ENCODE data around the gene B4GALT2. TPM values are rescaled to one million over a fixed set of nuclear protein-coding genes. Genes with fewer than 3 reads are reported as not detected.

B4GALT2 gene
- total RNA-seq, 1 donor from 2014 or later = 93.2 TPM

- Histone ChIP-seq H3K4me3 (peak overlapping the region; percentile 81 to 85), H3K4me1 (peaks cover 13 to 26% of the 10 kb centered on the region in 2 donors), H3K9me3 (no peaks in the 10 kb centered on the region), H3K27ac (peak overlapping the region in 1 of 2 donors; percentile 89), H3K36me3 (peaks cover 0 to 10% of the 10 kb centered on the region in 2 donors), H3K27me3 (no peaks in the 10 kb centered on the region)
- DNase-seq (ENCODE audit: low spot score in 2 of 2) = no peak
- no peak for TF ChIP-seq CTCF (IDR thresholded peaks at IDR 0.05)
- intact Hi-C loops (cut with DNase I) = loop anchor here (2.0 to 5.0 kb wide), 2 partner anchors 44 to 83 kb away; partner anchors contain the start of genes CCDC24 and SLC6A9
Measured at GRCh38 chr1:43947874-43948437, 31.1 kb upstream of the B4GALT2 start.

- intact Hi-C loops (cut with DNase I) = loop anchor here (5.0 kb wide), 1 partner anchor 43 kb away; the partner anchor contains the start of gene CCDC24
- Histone ChIP-seq H3K4me3 (no peak overlapping the region), H3K27ac (no peak overlapping the region), H3K27me3 (no peaks in the 10 kb centered on the region), H3K9me3 (no peaks in the 10 kb centered on the region), H3K4me1 (peaks cover 13 to 26% of the 10 kb centered on the region in 2 donors), H3K36me3 (peaks cover 0 to 10% of the 10 kb centered on the region in 2 donors)
- TF ChIP-seq CTCF (IDR thresholded peaks at IDR 0.05) = no peak
- no peak for DNase-seq (ENCODE audit: low spot score in 2 of 2)
Measured at GRCh38 chr1:43949678-43950077, 29.3 kb upstream of the B4GALT2 start.

GRCh38 chr1:43951021-43951985 lies 27.7 kb upstream of the B4GALT2 start:
- intact Hi-C loops (cut with DNase I) = no loop called here
- no peak overlapping the region for H3K4me3 ChIP-seq
- no peak for TF ChIP-seq CTCF (IDR thresholded peaks at IDR 0.05)
- no peaks in the 10 kb centered on the region for H3K27me3 ChIP-seq
- H3K36me3 ChIP-seq = peaks cover 3 to 13% of the 10 kb centered on the region in 2 donors
- DNase-seq (ENCODE audit: low spot score in 2 of 2) = no peak
- no peaks in the 10 kb centered on the region for H3K9me3 ChIP-seq
- H3K4me1 ChIP-seq = peaks cover 13 to 14% of the 10 kb centered on the region in 2 donors
- no peak overlapping the region for H3K27ac ChIP-seq

- Histone ChIP-seq H3K27ac (no peak overlapping the region), H3K27me3 (no peaks in the 10 kb centered on the region), H3K4me1 (peaks cover 7 to 9% of the 10 kb centered on the region in 2 donors), H3K36me3 (peaks cover 18 to 28% of the 10 kb centered on the region in 2 donors), H3K9me3 (no peaks in the 10 kb centered on the region), H3K4me3 (no peak overlapping the region)
- intact Hi-C loops (cut with DNase I) = no loop called here
- DNase-seq (ENCODE audit: low spot score in 2 of 2) = no peak
- no peak for TF ChIP-seq CTCF (IDR thresholded peaks at IDR 0.05)
Measured at GRCh38 chr1:43952731-43953346, 26.2 kb upstream of the B4GALT2 start.

GRCh38 chr1:43953361-43953760 lies 25.6 kb upstream of the B4GALT2 start:
- intact Hi-C loops (cut with DNase I) = no loop called here
- H3K27ac ChIP-seq = no peak overlapping the region
- no peaks in the 10 kb centered on the region for H3K9me3 ChIP-seq
- no peak overlapping the region for H3K4me3 ChIP-seq
- peaks cover 24 to 34% of the 10 kb centered on the region in 2 donors for H3K36me3 ChIP-seq
- H3K4me1 ChIP-seq = peaks cover 3 to 4% of the 10 kb centered on the region in 2 donors
- H3K27me3 ChIP-seq = no peaks in the 10 kb centered on the region
- TF ChIP-seq CTCF (IDR thresholded peaks at IDR 0.05) = no peak
- DNase-seq (ENCODE audit: low spot score in 2 of 2) = no peak
